Measurements from ENCODE around the gene TBX18. TPM values are rescaled to one million over a fixed set of nuclear protein-coding genes. Genes with fewer than 3 reads are reported as not detected.

Gene TBX18
- 3.0 and 6.8 TPM in 2 replicates for total RNA-seq

DNA sequence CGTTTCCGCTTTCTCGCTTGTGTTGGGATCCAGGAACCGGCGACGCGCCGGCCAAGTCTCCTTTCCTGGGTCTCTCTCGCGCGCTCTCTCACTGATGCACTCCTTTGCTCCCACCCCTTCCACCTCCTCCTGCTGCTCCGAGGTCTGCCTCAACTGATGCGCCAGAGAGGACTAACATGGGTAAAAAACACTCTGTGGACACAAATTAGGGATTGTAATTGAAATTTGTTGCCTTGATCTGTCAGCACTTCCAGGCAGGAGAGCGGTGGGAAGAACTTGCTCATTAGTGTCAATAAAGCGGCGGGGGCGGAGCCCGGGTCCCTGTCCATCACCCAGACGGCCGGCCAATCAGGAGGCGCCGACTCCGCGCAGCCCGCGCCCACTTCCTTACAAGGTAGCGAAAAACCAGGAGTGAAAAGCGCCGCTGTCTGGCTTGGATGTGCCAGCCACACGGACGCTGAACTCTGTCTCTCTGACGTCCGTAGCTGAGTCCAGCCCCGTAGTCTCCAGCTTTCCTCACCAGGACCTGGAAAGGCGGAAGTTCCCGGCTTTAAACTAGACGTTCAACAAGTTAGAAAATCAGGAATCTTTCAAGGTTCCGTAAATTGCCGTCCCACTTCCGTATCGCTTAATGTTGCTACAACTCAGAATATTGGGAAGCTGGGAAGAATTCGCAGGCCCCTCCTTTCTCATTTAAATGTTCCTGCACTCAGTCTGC lies at the start of gene TBX18:
TBX18 (minus strand) TSS at position 267 of the 718 bp plus-strand sequence. CDS start 417 bp downstream, outside the sequence.
- H3K4me3 ChIP-seq (ENCODE audit: low read depth, low read length) = peak within 1 kb of the TSS; percentile 68
- TF ChIP-seq, protein P1, sequence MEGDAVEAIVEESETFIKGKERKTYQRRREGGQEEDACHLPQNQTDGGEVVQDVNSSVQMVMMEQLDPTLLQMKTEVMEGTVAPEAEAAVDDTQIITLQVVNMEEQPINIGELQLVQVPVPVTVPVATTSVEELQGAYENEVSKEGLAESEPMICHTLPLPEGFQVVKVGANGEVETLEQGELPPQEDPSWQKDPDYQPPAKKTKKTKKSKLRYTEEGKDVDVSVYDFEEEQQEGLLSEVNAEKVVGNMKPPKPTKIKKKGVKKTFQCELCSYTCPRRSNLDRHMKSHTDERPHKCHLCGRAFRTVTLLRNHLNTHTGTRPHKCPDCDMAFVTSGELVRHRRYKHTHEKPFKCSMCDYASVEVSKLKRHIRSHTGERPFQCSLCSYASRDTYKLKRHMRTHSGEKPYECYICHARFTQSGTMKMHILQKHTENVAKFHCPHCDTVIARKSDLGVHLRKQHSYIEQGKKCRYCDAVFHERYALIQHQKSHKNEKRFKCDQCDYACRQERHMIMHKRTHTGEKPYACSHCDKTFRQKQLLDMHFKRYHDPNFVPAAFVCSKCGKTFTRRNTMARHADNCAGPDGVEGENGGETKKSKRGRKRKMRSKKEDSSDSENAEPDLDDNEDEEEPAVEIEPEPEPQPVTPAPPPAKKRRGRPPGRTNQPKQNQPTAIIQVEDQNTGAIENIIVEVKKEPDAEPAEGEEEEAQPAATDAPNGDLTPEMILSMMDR (IDR thresholded peaks at IDR 0.05; ENCODE audit: insufficient read depth, low read depth, low read length) = no peak
- DNase-seq (ENCODE audit: low read depth) = peak; percentile 98

DNA sequence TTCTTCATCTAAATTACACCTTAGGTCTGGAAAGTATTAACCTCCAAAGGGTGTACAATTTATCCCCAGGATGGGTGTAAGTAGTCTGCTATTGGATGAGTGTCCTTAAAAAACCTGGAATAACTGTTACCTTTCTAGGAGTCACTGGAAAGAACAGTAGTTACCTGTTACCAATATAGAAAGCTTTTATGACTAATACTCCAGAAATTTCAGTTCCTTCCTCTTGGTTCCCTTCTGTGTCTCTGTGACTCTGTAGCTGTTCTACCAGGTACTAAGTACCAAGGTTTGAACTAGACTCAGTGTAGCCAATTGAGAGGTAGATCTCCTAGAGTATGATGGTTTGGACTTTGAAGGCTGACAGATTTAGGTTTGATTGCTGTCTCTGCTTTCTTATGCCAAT lies 47.0 kb upstream of the TBX18 start:
- H3K4me3 ChIP-seq (ENCODE audit: low read depth, low read length) = no peak overlapping the region
- TF ChIP-seq, protein P1 (IDR thresholded peaks at IDR 0.05; ENCODE audit: insufficient read depth, low read depth, low read length) = no peak
- no peak for DNase-seq (ENCODE audit: low read depth)

DNA sequence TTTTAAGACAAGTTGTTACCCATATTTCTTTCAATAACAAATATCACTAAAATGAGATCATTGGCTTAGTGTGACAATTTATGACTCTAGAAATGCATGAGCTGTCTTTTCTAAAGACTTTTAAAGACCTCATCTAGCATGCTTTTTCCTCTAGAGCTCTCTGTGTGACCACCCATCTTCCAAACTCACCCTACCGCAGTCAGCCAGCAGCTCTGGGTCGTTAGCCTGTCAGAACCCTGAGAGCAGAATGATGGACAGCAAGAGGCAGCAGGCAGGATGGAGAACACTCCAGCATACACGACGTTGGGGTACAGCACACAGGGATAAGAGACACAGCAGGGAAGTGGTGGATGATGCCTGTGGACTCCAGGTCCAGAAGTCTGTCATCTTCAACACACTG lies 45.1 kb upstream of the TBX18 start:
- TF ChIP-seq, protein P1 (IDR thresholded peaks at IDR 0.05; ENCODE audit: insufficient read depth, low read depth, low read length) = no peak
- DNase-seq (ENCODE audit: low read depth) = no peak
- H3K4me3 ChIP-seq (ENCODE audit: low read depth, low read length) = no peak overlapping the region

DNA sequence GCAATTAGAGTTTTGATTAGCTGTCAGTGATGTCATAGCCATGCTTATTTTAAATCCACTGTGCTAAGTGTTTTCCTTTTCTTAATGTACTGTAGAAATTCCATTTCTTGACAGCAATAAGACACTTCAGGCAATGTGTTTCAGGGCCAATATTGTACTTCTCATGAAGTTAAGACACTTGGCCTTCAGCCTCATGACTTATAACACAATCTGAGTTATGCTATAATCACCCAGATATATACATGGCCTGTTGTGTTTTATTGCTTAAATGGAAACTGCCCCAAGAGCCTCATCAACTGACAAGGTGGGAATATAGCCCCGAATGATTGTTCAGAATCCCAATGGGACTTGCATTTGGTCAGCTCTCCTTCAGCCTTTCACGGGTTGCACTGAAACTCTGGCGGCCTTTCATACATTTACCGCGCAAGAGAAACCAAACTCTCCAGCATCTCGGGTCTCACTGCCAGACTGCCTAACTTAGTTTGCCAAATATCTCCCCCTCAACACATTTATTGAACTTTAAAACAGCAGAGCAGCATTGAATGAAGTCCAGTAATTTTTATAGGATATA lies 44.2 kb upstream of the TBX18 start:
- DNase-seq (ENCODE audit: low read depth) = no peak
- TF ChIP-seq, protein P1 (IDR thresholded peaks at IDR 0.05; ENCODE audit: insufficient read depth, low read depth, low read length) = no peak
- H3K4me3 ChIP-seq (ENCODE audit: low read depth, low read length) = no peak overlapping the region

DNA sequence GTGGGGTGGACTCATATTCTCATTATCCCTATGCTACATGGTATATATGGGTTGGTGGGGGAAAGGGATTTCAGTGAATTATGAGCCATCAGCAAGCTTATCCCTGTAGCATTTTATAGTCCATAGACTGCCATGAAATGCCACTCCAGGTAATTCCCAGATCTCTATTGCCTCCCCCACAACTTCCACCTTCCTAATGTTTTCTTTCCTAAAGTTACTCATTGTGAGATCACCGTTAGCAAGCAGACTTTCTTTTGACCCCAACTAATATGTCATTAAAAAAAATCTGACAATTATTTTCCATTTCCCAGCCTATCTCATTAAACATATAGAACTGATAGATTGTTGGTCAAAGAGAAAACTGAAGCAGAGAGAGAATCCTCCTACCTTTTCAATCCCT lies 40.7 kb upstream of the TBX18 start:
- no peak overlapping the region for H3K4me3 ChIP-seq (ENCODE audit: low read depth, low read length)
- TF ChIP-seq, protein P1 (IDR thresholded peaks at IDR 0.05; ENCODE audit: insufficient read depth, low read depth, low read length) = no peak
- no peak for DNase-seq (ENCODE audit: low read depth)

DNA sequence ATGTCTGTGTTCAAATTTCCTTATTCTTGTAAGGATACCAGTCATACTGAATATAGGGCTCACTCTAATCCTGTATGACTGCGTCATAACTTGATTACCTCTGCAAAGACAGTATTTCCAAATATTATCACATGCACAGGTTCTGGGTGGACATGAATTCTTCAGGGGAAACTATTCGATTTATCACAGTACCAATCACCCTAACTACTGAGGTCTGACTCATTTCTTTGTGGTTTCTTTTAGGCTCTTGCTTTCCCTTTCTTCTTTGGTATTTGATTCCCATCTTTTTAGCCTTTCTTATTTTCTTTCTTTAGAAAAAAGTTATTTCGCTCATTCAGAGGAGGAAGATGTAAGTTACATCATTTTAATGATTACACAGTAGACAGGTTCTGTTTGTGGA lies 40.3 kb upstream of the TBX18 start:
- no peak overlapping the region for H3K4me3 ChIP-seq (ENCODE audit: low read depth, low read length)
- TF ChIP-seq, protein P1 (IDR thresholded peaks at IDR 0.05; ENCODE audit: insufficient read depth, low read depth, low read length) = no peak
- no peak for DNase-seq (ENCODE audit: low read depth)
